GM20431 (cell line): ENCODE results near the gene DYNLT4.
"Not testable (repeated sequence)": the region's sequence is repeated elsewhere in the genome, so short reads cannot be mapped to it uniquely, and the experiment has no call there.

ENCODE experiments used
- in situ Hi-C: fragments of 300-500 bp; cut with MseI, MboI; formaldehyde crosslinking; loops from one replicate; pipeline ENCODE4 v1.15.0; 2020; ENCODE audit warnings: low sequenced_read_pairs; ENCODE audit not compliant: unreplicated experiment

The DYNLT4 gene

DNA sequence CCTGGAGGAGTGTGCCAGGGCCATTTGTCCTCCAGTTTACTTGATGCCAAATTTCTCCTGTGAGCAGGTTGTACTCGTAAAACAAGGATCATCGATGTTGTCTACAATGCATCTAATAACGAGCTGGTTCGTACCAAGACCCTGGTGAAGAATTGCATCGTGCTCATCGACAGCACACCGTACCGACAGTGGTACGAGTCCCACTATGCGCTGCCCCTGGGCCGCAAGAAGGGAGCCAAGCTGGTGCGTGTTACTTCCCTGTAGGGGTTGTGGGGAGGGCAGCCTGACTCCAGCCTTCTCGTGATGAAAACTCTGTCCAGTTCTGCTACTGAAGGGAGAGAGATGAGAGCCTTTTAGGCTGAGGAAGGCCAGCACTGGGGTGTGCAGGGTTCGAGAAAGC is 29.6 kb downstream of the DYNLT4 start:
- in situ Hi-C loops, result no loop called here

DNA sequence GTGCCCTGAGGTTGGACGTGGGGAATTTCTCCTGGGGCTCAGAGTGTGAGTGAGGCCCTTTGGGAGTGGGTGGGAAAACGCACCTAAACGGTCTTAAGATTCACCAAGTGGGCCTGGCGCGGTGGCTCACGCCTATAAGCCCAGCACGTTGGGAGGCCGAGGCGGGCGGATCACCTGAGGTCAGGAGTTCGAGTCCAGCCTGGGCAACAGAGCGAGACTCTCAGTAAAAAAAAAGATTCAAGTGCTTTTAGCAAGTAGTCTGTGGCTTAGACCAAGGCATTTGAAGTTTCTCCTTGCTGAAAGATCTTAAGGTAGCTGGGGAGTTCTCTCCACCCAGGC is 30.5 kb downstream of the DYNLT4 start:
- in situ Hi-C loops, result no loop called here

GRCh38 chr1:44775930-44776729 is 31.0 kb downstream of the DYNLT4 start:
- in situ Hi-C loops, result no loop called here

DNA sequence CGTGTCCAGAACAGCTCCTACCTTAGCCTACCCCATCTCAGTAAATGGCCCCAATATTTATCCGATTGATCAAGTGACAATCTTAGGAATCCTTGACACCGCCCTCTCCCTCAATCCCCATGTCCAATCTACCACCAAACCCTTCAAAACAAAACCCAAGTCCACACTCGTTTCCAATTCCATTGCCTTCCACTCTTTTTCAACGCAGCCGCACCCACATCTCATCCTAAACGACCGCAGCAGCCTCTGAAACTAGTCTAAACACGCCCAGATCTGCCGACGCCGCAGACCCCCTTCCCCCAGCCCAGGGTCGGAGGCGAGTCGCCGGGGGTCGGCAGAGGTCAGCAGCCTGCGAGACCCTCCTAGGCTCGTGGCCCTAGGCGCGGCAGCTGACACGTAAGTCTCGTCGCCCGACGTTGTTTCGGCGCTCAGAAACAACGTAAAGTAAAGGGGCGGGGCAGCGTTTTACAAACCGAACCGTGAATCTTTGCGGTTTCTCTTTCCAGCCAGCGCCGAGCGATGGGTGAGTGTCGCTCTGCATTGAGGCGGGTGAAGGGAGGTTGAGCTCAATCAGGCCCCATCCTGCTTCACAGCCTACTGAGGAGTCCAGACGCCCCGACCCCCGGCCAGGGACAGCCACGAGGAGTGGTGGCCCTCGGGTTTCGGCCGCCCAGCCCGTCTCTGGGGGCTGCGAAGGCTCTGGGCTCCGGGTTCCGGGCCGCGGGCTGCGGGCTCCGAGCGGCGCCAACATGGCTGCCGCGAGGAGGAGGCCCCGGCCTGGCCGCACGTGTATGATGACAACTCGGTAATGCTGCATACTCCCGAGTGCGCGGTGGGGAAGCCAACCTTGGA is 31.8 kb downstream of the DYNLT4 start, which contains the start of gene RPS8:
Gene RPS8 (plus strand): TSS at position 463 of the 852 bp plus-strand sequence. CDS start 57 bp downstream, at position 520.
- in situ Hi-C loops, result no loop called here

DNA sequence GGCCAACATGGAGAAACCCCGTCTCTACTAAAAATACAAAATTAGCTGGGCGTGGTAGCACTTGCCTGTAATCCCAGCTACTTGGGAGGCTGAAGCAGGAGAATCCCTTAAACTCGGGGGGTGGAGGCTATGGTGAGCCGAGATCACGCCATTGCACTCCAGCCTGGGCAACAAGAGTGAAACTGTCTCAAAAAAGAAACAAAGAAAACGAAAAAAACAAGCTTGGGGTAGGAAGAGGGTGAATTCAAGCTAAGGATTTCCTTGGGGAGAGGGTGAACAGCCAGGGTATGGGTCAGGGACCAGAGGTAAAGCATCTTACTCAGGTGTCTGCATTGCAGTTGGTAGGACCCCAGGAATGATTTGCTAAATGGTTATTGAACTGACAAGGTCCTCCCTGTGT is 40.7 kb downstream of the DYNLT4 start:
- in situ Hi-C loops, result not testable (repeated sequence)

- in situ Hi-C loops, result no loop called here
These were observed 46.3 kb downstream of the DYNLT4 start for GRCh38 chr1:44760876-44761275.

DNA sequence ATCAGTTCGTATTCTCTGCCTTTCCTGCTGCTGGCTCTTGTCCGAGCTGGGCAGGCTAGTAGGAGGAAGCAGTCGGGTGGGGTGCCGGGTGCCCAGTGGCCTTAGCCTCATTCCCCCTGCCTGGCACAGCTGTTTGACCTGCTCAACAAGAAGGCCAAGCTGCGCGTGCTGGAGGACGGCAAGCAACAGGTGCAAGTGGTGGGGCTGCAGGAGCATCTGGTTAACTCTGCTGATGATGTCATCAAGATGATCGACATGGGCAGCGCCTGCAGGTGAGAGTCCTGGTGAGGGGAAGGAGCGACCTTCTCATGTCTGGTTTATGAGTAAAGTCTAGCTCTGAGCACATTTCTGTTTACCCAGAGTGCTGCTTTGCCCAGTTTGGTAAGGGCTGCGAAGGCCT is 48.1 kb downstream of the DYNLT4 start:
- in situ Hi-C loops, result no loop called here

DNA sequence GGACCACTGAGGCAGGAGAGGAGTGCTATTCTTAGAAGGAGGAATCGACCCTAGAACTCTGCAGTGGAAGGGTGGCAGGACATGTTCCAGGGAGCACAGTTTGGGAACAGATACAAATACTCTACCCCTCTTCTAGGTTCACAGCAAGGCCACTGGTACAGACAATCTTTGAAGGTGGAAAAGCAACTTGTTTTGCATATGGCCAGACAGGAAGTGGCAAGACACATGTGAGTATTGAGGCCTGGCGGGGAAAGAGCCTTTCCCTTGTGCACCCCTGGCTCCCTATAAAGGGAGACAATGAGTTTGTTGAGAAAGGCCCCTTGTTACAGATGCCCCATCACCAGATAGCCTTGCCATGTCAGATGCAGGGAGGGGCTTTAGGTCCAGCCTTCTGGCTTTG is 49.7 kb downstream of the DYNLT4 start:
- in situ Hi-C loops, result no loop called here
